HCT116 (cell line): ENCODE measurements around the gene SLAIN1. TPM values are rescaled to one million over a fixed set of nuclear protein-coding genes. Genes with fewer than 3 reads are reported as not detected.

Experiments
- ATAC-seq: fragments of 200-7000 bp; cut with Tn5 transposase; 2 replicates; pipeline ENCODE4 v1.9.1; 2020; ENCODE audit warnings: mild to moderate bottlenecking, moderate library complexity
- BruUV-seq: library from RNA; stranded (reverse); fragments of 400-500 nt; replicated peaks from 2 replicates; lab custom pipeline; 2021; lab: Mats Ljungman, UMichigan
- CTCF ChIA-PET: fragments of 300-600 bp; sonication (Branson Sonifier 250); formaldehyde crosslinking; loops from one replicate; lab custom pipeline; 2021; ENCODE audit warnings: antibody characterized with exemption; lab: Charles Lee
- POLR2A ChIA-PET: fragments of 300-600, 350-600 bp; sonication (Branson Sonifier 250); formaldehyde crosslinking; loops from one replicate; lab custom pipeline; 2021; ENCODE audit warnings: antibody characterized with exemption; lab: Charles Lee
- RAD21 ChIA-PET, 2 experiments: fragments of 300-600 bp; sonication (Branson Sonifier 250); formaldehyde crosslinking; loops; one replicate each; lab custom pipeline; 2023; ENCODE audit warnings: low total read pairs in 2 of 2; ENCODE audit not compliant: uncharacterized antibody in 2 of 2, unreplicated experiment in 2 of 2, low non-redundant PET in 1 of 2; lab: Charles Lee
- DNase-seq: peaks from one replicate; pipeline ENCODE4 v3.0.0-alpha.2; 2010; ENCODE audit warnings: low read depth, low spot score
- H2AFZ ChIP-seq: fragments of 200-600 bp; shearing (Covaris generic), sonication (generic); 2 replicates; pipeline ENCODE4 v1.6.1; 2017; ENCODE audit warnings: low read depth, mixed run types, mixed read lengths, antibody characterized with exemption, low read length; ENCODE audit not compliant: poor library complexity, severe bottlenecking
- H3K27ac ChIP-seq: 2 replicates; pipeline ENCODE4 v1.5.1; 2012; ENCODE audit warnings: low read depth, low read length
- H3K27me3 ChIP-seq: fragments of 200-600 bp; sonication (generic); 2 replicates; pipeline ENCODE4 v1.6.1; 2016; ENCODE audit warnings: mixed run types, low read length, mixed read lengths; ENCODE audit not compliant: insufficient read depth
- H3K36me3 ChIP-seq, 2 experiments: fragments of 200-500 bp in 1 of 2; fragments of 200-600 bp in 1 of 2; sonication (Bioruptor generic) in 1 of 2; sonication (generic) in 1 of 2; 2 replicates each; pipeline versions ENCODE4 v1.5.1 to v1.6.1; 2014 to 2016; ENCODE audit warnings: low read length in 2 of 2, inconsistent platforms in 1 of 2, mixed read lengths in 1 of 2, mixed run types in 1 of 2; ENCODE audit not compliant: insufficient read depth in 2 of 2, control insufficient read depth in 1 of 2
- H3K4me1 ChIP-seq, 2 experiments: fragments of 200-600 bp in 1 of 2; sonication (generic) in 1 of 2; 2 replicates each; pipeline versions ENCODE4 v1.5.1 to v1.6.1; 2012 to 2017; ENCODE audit warnings: low read length in 2 of 2, inconsistent platforms in 1 of 2, mild to moderate bottlenecking in 1 of 2, mixed read lengths in 1 of 2, mixed run types in 1 of 2, moderate library complexity in 1 of 2; ENCODE audit not compliant: insufficient read depth in 2 of 2, control insufficient read depth in 1 of 2
- H3K4me2 ChIP-seq: fragments of 200-600 bp; sonication (generic); 2 replicates; pipeline ENCODE4 v1.6.1; 2017; ENCODE audit warnings: mixed run types, low read length, mixed read lengths
- H3K4me3 ChIP-seq, 2 experiments: fragments of 200-600 bp in 1 of 2; sonication (generic) in 1 of 2; replicated peaks in 1 of 2; 2 replicates each; pipeline ENCODE4 v1.5.1; 2011 to 2016; ENCODE audit warnings: low read length in 2 of 2, control low read depth in 1 of 2, low read depth in 1 of 2, mild to moderate bottlenecking in 1 of 2, mixed read lengths in 1 of 2, mixed run types in 1 of 2
- H3K79me2 ChIP-seq: fragments of 200-600 bp; sonication (generic); 2 replicates; pipeline ENCODE4 v1.6.1; 2017; ENCODE audit warnings: mild to moderate bottlenecking, mixed run types, low read length, moderate library complexity, mixed read lengths; ENCODE audit not compliant: insufficient read depth
- H3K9ac ChIP-seq: fragments of 200-600 bp; sonication (generic); 2 replicates; pipeline ENCODE4 v1.6.1; 2016; ENCODE audit warnings: low read length, mixed read lengths
- H3K9me2 ChIP-seq: fragments of 200-600 bp; sonication (generic), shearing (Covaris generic); 2 replicates; pipeline ENCODE4 v1.6.1; 2017; ENCODE audit warnings: mixed run types, mild to moderate bottlenecking, moderate library complexity; ENCODE audit not compliant: insufficient read depth
- H3K9me3 ChIP-seq, 2 experiments: fragments of 200-500 bp in 1 of 2; fragments of 200-600 bp in 1 of 2; sonication (Bioruptor generic) in 1 of 2; sonication (generic) in 1 of 2; 2 replicates each; pipeline ENCODE4 v1.6.1; 2014 to 2017; ENCODE audit warnings: low read length in 2 of 2, mixed read lengths in 2 of 2, inconsistent platforms in 1 of 2, low read depth in 1 of 2, mild to moderate bottlenecking in 1 of 2, mixed run types in 1 of 2, moderate library complexity in 1 of 2; ENCODE audit not compliant: control insufficient read depth in 1 of 2, insufficient read depth in 1 of 2
- H4K20me1 ChIP-seq: fragments of 200-600 bp; sonication (generic), shearing (Covaris generic); 2 replicates; pipeline ENCODE4 v1.6.1; 2017; ENCODE audit warnings: mixed run types, mild to moderate bottlenecking, moderate library complexity; ENCODE audit not compliant: insufficient read depth
- CBX3 ChIP-seq: IDR thresholded peaks from 2 replicates; pipeline ENCODE4 v1.6.1; 2012; ENCODE audit warnings: low read depth
- CEBPB ChIP-seq: IDR thresholded peaks from 2 replicates; pipeline ENCODE4 v1.6.1; 2012; ENCODE audit warnings: low read depth
- EGR1 ChIP-seq: IDR thresholded peaks from 2 replicates; pipeline ENCODE4 v1.6.1; 2012; ENCODE audit warnings: low read depth
- ELF1 ChIP-seq: IDR thresholded peaks from 2 replicates; pipeline ENCODE4 v1.6.1; 2012; ENCODE audit warnings: low read depth, borderline replicate concordance
- EZH2 ChIP-seq: fragments of 200-600 bp; sonication (generic); IDR thresholded peaks from 2 replicates; pipeline ENCODE4 v1.6.1; 2017; ENCODE audit warnings: antibody characterized with exemption, mixed run types
- FOSL1 ChIP-seq: IDR thresholded peaks from 2 replicates; pipeline ENCODE4 v1.6.1; 2012; ENCODE audit warnings: low read depth
- JUND ChIP-seq: IDR thresholded peaks from 2 replicates; pipeline ENCODE4 v1.6.1; 2012
- MAX ChIP-seq: IDR thresholded peaks from 2 replicates; pipeline ENCODE4 v1.6.1; 2012
- POLR2A ChIP-seq: IDR thresholded peaks from 2 replicates; pipeline ENCODE4 v1.7.0; 2011; ENCODE audit warnings: borderline replicate concordance; ENCODE audit not compliant: insufficient read depth, insufficient read length; ENCODE audit errors: extremely low read depth
- POLR2AphosphoS5 ChIP-seq: IDR thresholded peaks from 2 replicates; pipeline ENCODE4 v1.6.1; 2011; ENCODE audit warnings: mild to moderate bottlenecking, low read depth, low read length, moderate library complexity
- RAD21 ChIP-seq: IDR thresholded peaks from 2 replicates; pipeline ENCODE4 v1.6.1; 2012; ENCODE audit warnings: low read depth, mild to moderate bottlenecking
- SIN3A ChIP-seq: IDR thresholded peaks from 2 replicates; pipeline ENCODE4 v1.6.1; 2012; ENCODE audit warnings: low read depth
- SRF ChIP-seq: IDR thresholded peaks from 2 replicates; pipeline ENCODE4 v1.6.1; 2012; ENCODE audit warnings: low read depth
- YY1 ChIP-seq: IDR thresholded peaks from 2 replicates; pipeline ENCODE4 v1.6.1; 2011; ENCODE audit warnings: low read length, low read depth, moderate library complexity, mild to moderate bottlenecking; ENCODE audit not compliant: insufficient replicate concordance; ENCODE audit errors: extremely low read depth
- ZBTB33 ChIP-seq: IDR thresholded peaks from 2 replicates; pipeline ENCODE4 v1.6.1; 2011; ENCODE audit warnings: mild to moderate bottlenecking, low read length, moderate library complexity; ENCODE audit not compliant: insufficient replicate concordance; ENCODE audit errors: extremely low read depth
- ZFX ChIP-seq: fragments of 450-650 bp; IDR thresholded peaks from 2 replicates; pipeline ENCODE4 v1.6.1; 2017
- ZNF274 ChIP-seq: fragments of 200-500 bp; sonication (Bioruptor generic); IDR thresholded peaks from 2 replicates; pipeline ENCODE4 v1.6.1; 2014; ENCODE audit warnings: mild to moderate bottlenecking, low read depth, low read length, inconsistent platforms
- intact Hi-C: fragments of 100-400 bp; cut with micrococcal nuclease; formaldehyde crosslinking; loops from 2 replicates; pipeline ENCODE4 v1.10.0; 2022
- total RNA-seq: library from RNA; stranded (reverse); gene quantifications from one replicate; pipeline ENCODE4 v1.2.1, GENCODE V29; 2021; ENCODE audit not compliant: unreplicated experiment
- TF ChIP-seq, protein P1 (sequence below), 3 experiments: fragments of 200-600 bp in 1 of 3; sonication (generic) in 1 of 3; IDR thresholded peaks in 2 of 3; conservative IDR thresholded peaks in 1 of 3; 2 replicates each; pipeline ENCODE4 v1.5.1; 2012 to 2017; ENCODE audit warnings: low read depth in 2 of 3, low read length in 2 of 3, antibody characterized with exemption in 1 of 3, borderline replicate concordance in 1 of 3, control low read depth in 1 of 3, mild to moderate bottlenecking in 1 of 3, mixed read lengths in 1 of 3, mixed run types in 1 of 3, moderate library complexity in 1 of 3; ENCODE audit not compliant: insufficient read depth in 1 of 3
- TF ChIP-seq, protein P2 (sequence below): IDR thresholded peaks from 2 replicates; pipeline ENCODE4 v1.6.1; 2012

SLAIN1 gene
- total RNA-seq, 1 experiment from 2014 or later: 0.34 TPM

- no peaks in the 10 kb centered on the region for H3K9me2 ChIP-seq
- H3K4me2 ChIP-seq: no peak overlapping the region
- no TSS peak for BruUV-seq
- ATAC-seq: no peak
- intact Hi-C loops: no loop called here
- no peak overlapping the region for H3K9ac ChIP-seq
- ChIA-PET RAD21 (no interaction called here), POLR2A (no interaction called here), CTCF (no interaction called here)
- TF ChIP-seq POLR2A (no peak), YY1 (no peak), SIN3A (no peak), FOSL1 (no peak), ELF1 (no peak), ZFX (no peak), EGR1 (no peak), CEBPB (no peak), RAD21 (no peak), CBX3 (no peak)
- H3K27me3 ChIP-seq: 0 out of 2 replicates have a peak, but pooled peaks cover under 1% of the 10 kb centered on the region
- H2AFZ ChIP-seq: no peak overlapping the region
- no peaks in the 10 kb centered on the region for H3K9me3 ChIP-seq
- no peak overlapping the region for H3K4me3 ChIP-seq
- H3K4me1 ChIP-seq: no peaks in the 10 kb centered on the region
- no peaks in the 10 kb centered on the region for H3K36me3 ChIP-seq
- DNase-seq: no peak
- no peaks in the 10 kb centered on the region for H4K20me1 ChIP-seq
- H3K27ac ChIP-seq: no peak overlapping the region
- no peaks in the 10 kb centered on the region for H3K79me2 ChIP-seq
These were observed 44.1 kb downstream of the SLAIN1 start for GRCh38 chr13:77741597-77741972.

DNA sequence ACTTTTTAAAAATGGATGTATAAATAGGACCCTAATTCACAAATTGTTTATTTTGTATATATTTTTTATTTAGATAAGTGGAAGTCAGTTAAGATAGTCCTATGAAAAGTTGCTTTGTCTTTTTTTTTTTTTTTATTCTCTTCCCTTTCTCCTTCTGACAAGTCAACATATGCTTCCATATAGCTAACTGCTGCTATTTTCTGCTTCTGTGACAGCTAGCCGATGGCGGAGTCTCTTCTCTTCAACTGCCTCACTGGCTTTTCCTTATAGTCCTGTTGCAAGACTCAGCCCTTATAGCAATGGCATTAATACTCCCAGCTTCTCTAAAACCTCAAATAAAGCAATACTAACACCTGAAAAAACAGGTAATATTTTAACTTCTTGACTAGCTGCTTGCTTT lies 45.3 kb downstream of the SLAIN1 start:
- Histone ChIP-seq H3K27me3 (no peaks in the 10 kb centered on the region), H3K27ac (no peak overlapping the region), H3K4me1 (no peaks in the 10 kb centered on the region), H3K4me3 (no peak overlapping the region), H4K20me1 (no peaks in the 10 kb centered on the region), H3K79me2 (no peaks in the 10 kb centered on the region), H3K4me2 (no peak overlapping the region), H3K9ac (no peak overlapping the region), H3K9me2 (no peaks in the 10 kb centered on the region), H3K9me3 (no peaks in the 10 kb centered on the region), H3K36me3 (no peaks in the 10 kb centered on the region), H2AFZ (no peak overlapping the region)
- ATAC-seq (no peak), DNase-seq (no peak)
- CTCF ChIA-PET: no interaction called here
- intact Hi-C loops: no loop called here
- BruUV-seq: no TSS peak
- POLR2A ChIA-PET: no interaction called here
- RAD21 ChIA-PET: no interaction called here
- TF ChIP-seq CBX3: no peak
- TF ChIP-seq POLR2A: no peak
- TF ChIP-seq EGR1: no peak
- no peak for TF ChIP-seq ZNF274
- TF ChIP-seq, protein P1, sequence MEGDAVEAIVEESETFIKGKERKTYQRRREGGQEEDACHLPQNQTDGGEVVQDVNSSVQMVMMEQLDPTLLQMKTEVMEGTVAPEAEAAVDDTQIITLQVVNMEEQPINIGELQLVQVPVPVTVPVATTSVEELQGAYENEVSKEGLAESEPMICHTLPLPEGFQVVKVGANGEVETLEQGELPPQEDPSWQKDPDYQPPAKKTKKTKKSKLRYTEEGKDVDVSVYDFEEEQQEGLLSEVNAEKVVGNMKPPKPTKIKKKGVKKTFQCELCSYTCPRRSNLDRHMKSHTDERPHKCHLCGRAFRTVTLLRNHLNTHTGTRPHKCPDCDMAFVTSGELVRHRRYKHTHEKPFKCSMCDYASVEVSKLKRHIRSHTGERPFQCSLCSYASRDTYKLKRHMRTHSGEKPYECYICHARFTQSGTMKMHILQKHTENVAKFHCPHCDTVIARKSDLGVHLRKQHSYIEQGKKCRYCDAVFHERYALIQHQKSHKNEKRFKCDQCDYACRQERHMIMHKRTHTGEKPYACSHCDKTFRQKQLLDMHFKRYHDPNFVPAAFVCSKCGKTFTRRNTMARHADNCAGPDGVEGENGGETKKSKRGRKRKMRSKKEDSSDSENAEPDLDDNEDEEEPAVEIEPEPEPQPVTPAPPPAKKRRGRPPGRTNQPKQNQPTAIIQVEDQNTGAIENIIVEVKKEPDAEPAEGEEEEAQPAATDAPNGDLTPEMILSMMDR (IDR thresholded peaks at IDR 0.05 in 2 of 3, conservative IDR thresholded peaks at IDR 0.05 in 1 of 3; ENCODE audit: borderline replicate concordance in 1 of 3, insufficient read depth in 1 of 3, low read depth in 2 of 3, low read length in 2 of 3): no peak
- TF ChIP-seq ZFX: no peak
- TF ChIP-seq YY1: no peak
- no peak for TF ChIP-seq POLR2AphosphoS5
- TF ChIP-seq EZH2: no peak
- no peak for TF ChIP-seq JUND
- no peak for TF ChIP-seq FOSL1
- no peak for TF ChIP-seq ZBTB33
- TF ChIP-seq MAX: no peak
- TF ChIP-seq, protein P2, sequence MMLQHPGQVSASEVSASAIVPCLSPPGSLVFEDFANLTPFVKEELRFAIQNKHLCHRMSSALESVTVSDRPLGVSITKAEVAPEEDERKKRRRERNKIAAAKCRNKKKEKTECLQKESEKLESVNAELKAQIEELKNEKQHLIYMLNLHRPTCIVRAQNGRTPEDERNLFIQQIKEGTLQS: no peak
- no peak for TF ChIP-seq SRF
